GM18873 (cell line): ENCODE results near the gene HDLBP.
"Not testable (repeated sequence)": the region's sequence is repeated elsewhere in the genome, so short reads cannot be mapped to it uniquely, and the experiment has no call there.

Experiments
- ATAC-seq: cut with Tn5 transposase; IDR thresholded peaks from one replicate; pipeline ENCODE4 v1.9.1; 2021; ENCODE audit warnings: mild to moderate bottlenecking, moderate library complexity, moderate number of reproducible peaks; ENCODE audit not compliant: unreplicated experiment, low FRiP score

The HDLBP gene

GRCh38 chr2:241307055-241307454 is 8.4 kb downstream of the HDLBP start:
- no peak for ATAC-seq

- ATAC-seq = no peak
These were observed 11.3 kb downstream of the HDLBP start for GRCh38 chr2:241304039-241304670.

GRCh38 chr2:241302759-241303651 is 12.5 kb downstream of the HDLBP start:
- ATAC-seq = no peak

- no peak for ATAC-seq
These were observed 13.4 kb downstream of the HDLBP start for GRCh38 chr2:241302083-241302482.

- ATAC-seq = no peak
These were observed 15.5 kb downstream of the HDLBP start for GRCh38 chr2:241300000-241300399.

DNA sequence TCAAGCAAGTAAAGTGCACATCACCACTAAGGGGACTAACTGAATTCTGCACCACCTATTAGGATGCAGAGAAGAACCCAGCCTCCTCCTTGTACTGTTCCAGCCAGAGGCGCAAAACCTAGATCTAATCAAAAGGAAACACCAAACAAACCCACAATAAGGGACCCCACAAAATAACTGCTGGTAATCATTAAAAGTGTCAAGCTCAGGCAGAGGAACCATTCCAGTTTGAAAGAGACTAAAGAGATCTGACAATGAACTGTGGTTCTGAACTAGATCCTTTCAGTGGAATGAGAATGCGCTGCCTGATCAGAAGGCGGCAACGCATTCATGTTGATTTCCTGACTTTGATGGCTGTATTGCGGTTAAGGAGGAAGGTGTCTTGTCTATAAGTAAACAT is 16.8 kb downstream of the HDLBP start:
- ATAC-seq = no peak

DNA sequence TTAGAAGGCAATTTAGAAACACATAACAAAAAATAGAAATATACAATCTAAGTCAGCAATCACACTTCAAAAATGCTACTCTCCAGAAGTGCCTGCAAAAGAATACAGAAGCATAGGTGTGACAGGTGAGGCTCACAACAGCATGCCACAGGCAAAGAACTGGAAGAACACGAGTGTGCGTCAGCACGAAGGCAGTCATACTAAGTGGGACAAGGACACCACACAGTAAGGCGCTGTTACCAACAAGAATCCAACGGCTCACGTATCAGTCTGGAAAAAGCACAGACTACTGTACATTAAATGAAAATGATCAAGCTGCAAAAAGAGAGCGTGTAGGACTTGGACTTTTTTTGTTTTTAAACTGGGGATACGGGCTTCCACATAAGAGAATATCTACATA is 18.7 kb downstream of the HDLBP start:
- ATAC-seq = no peak

DNA sequence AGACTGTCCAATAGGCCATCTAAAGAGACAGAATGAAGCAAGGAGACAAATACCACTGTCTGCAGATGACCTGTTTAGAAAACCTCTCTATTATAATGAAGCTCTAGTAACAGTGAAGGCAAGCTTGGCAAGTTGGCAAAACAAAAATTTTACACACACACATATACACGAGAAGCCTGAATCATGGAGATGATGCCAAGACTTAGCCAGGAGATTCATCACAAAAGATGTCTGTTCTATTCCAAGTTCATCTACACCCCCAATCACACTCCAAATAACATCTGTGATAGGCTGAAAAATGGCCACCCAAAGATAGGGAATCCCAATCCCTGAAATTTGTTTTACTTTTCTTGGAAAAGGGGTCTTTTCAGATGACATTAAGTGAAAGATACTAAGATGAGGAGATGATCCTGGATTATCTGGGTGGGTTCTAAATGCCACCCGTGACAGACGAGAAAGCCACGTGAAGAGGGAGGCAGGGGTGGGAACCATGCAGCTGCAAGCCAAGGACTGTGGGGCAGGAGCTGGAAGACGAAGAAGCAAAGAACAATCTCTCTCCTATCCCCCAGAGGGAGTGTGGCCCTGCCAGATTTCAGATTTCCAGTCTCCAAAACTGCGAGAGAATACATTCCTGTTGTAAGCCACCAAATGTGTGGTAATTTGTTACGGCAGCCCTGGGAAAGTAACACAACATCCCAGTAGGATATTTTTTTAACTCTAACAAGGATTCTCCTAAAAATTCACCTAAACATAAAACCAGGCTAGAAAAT is 20.0 kb downstream of the HDLBP start:
- ATAC-seq = no peak

DNA sequence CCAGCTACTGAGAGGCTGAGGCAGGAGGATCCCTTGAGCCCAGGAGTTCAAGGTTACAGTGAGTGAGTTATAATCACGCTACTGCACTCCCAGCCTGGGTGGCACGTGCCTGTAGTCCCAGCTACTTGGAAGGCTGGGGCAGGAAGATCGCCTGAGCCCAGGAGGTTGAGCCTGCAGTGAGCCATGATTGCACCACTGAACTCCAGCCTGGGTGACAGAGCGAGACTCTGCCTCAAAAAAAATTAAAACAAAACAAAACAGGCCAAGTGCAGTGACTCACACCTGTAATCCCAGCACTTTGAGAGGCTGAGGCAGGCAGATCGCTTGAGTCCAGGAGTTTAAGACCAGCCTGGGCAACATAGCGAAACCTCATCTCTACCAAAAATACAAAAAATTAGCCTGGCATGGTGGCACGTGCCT is 22.1 kb downstream of the HDLBP start:
- ATAC-seq = not testable (repeated sequence)

DNA sequence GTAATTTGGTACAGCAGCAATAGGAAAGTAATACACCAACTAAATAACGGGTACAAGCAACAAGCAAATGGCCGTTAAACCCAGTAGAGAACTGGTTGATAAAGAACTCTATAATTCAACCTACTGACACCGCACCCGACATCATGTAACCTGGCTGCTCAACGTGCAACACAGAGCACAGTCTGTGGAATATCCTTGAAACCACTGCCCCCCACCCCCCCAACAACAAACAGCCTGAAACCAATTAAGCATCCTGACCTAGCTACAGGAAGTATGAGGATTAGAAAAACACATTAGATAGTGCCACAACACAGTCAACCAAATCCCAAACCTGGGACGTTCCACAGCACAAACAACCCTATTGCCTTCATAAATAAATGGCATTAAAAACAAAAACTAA is 23.5 kb downstream of the HDLBP start:
- no peak for ATAC-seq

DNA sequence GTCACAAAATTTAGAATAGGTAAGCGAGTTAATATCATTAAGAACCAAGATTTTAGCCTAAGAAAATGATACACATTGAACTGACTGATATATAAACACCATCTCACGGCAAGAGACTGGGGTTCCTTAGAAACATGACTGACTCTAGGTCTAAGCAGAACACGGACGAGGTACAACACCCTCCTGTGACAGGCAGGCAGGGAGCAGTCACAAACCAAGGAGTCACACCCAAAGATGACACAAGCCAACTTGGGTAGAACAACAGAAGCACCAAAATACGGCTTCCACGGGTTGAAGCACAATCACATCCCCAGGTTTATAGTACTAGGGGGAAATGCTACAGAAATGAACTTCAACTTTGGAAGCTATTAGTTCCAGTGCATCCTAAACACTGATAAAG is 24.3 kb downstream of the HDLBP start:
- no peak for ATAC-seq

DNA sequence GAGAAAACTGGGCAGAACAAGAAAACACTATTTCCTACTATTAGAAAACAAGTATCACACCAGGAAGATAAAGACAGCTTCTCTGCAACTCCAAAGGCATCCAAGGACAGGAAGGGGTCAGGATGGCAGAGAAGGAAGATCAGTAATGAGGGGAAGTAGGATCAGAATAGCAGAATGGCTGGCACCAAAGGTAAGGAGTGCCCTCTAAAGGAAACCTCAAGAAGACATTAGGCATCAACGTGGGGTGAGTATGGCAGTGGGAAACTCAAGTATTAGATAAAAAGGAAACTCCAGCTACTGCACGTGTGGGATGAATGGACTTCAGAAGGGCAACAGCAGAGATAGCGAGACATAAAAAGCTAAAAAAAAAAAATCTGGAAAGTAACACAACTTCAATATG is 25.9 kb downstream of the HDLBP start:
- ATAC-seq = no peak

GRCh38 chr2:241289053-241289452 is 26.4 kb downstream of the HDLBP start:
- no peak for ATAC-seq

DNA sequence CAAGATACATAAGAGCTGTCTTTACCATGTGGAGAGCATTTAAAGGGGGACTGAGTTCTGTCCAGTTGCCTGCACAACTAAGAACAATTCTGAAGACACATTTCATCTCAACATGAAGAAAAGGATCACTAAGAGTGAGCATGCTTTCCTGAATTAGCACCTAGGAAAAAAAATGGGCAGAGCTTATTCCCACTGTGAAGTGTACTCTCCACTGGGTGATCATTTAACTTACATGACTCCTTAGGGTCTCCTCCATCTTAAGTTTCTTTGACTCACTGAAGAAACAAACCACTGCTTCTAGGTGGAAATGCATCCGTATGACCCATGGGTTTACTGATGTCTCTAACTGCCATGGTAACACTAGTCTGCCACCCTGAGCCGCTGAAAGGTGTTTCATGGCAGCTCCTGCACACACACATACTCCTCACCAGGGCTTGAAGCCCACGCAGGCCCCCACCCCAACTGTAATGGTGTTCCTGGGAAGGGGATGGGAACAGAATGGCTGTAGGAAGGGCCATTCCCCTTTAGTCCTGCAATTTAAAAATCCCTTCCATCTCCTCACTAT is 27.1 kb downstream of the HDLBP start:
- no peak for ATAC-seq

GRCh38 chr2:241286348-241287090 is 29.0 kb downstream of the HDLBP start:
- ATAC-seq = no peak

- no peak for ATAC-seq
These were observed 29.9 kb downstream of the HDLBP start for GRCh38 chr2:241285596-241285995.

DNA sequence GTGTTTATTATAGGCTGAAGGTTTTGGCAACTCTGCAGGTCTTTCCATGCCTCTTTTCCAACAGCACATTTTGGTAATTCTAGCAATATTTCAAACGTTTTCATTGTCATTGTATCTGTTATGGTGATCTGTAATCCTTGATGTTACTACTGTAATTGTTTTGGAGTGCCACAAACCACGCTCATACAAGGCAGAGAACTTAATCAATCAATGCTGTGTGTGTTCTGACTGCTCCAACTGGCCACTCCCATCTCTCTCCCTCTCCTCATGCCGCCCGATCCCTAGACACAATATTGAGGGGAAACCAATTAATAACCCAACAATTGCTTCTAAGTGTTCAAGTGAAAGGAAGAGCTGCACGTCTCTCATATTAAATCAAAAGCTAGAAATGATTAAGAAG is 32.9 kb downstream of the HDLBP start:
- no peak for ATAC-seq

GRCh38 chr2:241280291-241280690 is 35.2 kb downstream of the HDLBP start:
- ATAC-seq = no peak

DNA sequence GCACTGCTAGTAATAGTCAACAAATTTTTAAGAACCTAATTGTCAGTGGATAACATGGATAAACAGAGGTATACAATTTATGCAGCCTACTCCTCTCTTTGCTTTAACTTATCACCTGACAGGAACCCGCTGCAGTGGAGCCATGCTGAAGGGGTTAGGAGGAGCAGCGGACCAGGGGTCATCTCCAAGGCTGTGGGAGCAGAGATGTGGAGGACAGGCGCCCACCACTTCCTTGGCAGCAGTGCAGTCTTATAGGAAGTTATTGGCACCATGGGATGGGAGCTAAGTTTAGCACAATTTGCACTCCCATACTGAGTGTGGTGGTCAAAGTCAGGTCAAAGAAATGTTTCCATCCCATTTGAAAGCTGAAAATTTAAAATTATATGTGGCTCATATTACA is 35.6 kb downstream of the HDLBP start:
- ATAC-seq = no peak

DNA sequence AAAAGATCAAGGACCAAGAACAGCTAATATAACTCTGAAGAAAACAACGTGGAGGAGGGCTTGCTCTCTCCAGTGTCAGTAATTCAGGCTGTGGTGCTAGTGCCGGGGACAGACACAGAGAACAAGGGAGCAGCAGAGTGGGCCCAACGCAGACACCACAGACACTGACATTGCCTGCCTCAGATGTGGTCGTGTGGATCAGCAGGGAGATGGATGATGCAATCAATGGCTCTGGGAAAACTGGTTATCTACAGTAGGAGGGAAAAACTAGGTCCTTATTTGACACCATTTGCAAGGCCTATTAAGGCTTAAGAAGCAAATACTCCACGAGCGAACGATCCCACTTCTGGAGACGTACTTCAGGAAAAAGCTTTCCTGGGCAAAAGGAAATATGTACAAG is 36.1 kb downstream of the HDLBP start:
- no peak for ATAC-seq
